GM12878 (cell line): ENCODE measurements around the gene EPHB2.

ENCODE experiments used
- YY1 ChIP-seq: IDR thresholded peaks from 2 replicates; pipeline ENCODE4 v1.6.1; 2011; ENCODE audit warnings: low read depth, mild to moderate bottlenecking, low read length
- TF ChIP-seq, protein P1 (sequence below): IDR thresholded peaks from 2 replicates; pipeline ENCODE4 v1.6.1; 2011; ENCODE audit warnings: low read depth, low read length, improper control_type of control experiment, borderline replicate concordance
- TF ChIP-seq, protein P2 (sequence below), 3 experiments: IDR thresholded peaks in 2 of 3; conservative IDR thresholded peaks in 1 of 3; 2 replicates each; pipeline ENCODE4 v1.5.1; 2011; ENCODE audit warnings: low read depth in 3 of 3, low read length in 3 of 3, mild to moderate bottlenecking in 3 of 3, control low read depth in 2 of 3, moderate library complexity in 2 of 3, inconsistent platforms in 1 of 3, mixed read lengths in 1 of 3; ENCODE audit not compliant: control insufficient read depth in 2 of 3, insufficient read depth in 1 of 3; ENCODE audit errors: extremely low read depth in 1 of 3
- TF ChIP-seq, protein P3 (sequence below): IDR thresholded peaks from 2 replicates; pipeline ENCODE4 v1.6.1; 2012; ENCODE audit warnings: low read depth, low read length, improper control_type of control experiment

DNA sequence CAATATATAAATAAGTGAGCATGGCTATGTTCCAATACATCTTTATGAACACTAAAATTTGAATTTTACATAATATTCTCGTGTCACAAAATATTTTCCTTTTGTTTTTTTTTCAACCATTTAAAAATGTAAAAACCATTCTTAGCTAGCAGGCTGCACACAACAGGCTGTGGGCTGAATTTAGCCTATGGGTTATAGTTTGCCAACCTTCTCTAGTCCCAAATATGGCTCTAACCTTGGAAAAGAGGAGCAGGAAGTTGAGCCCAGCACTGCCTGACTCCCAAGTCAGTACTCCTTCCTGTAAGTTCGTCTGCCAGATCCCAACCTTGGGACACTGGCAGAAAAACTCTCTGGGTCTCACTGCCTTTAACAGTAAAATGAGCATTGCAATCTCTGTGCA lies 44.2 kb upstream of the EPHB2 start:
- TF ChIP-seq, protein P1, sequence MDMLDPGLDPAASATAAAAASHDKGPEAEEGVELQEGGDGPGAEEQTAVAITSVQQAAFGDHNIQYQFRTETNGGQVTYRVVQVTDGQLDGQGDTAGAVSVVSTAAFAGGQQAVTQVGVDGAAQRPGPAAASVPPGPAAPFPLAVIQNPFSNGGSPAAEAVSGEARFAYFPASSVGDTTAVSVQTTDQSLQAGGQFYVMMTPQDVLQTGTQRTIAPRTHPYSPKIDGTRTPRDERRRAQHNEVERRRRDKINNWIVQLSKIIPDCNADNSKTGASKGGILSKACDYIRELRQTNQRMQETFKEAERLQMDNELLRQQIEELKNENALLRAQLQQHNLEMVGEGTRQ, result no peak
- TF ChIP-seq, protein P2, sequence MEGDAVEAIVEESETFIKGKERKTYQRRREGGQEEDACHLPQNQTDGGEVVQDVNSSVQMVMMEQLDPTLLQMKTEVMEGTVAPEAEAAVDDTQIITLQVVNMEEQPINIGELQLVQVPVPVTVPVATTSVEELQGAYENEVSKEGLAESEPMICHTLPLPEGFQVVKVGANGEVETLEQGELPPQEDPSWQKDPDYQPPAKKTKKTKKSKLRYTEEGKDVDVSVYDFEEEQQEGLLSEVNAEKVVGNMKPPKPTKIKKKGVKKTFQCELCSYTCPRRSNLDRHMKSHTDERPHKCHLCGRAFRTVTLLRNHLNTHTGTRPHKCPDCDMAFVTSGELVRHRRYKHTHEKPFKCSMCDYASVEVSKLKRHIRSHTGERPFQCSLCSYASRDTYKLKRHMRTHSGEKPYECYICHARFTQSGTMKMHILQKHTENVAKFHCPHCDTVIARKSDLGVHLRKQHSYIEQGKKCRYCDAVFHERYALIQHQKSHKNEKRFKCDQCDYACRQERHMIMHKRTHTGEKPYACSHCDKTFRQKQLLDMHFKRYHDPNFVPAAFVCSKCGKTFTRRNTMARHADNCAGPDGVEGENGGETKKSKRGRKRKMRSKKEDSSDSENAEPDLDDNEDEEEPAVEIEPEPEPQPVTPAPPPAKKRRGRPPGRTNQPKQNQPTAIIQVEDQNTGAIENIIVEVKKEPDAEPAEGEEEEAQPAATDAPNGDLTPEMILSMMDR (IDR thresholded peaks at IDR 0.05 in 2 of 3, conservative IDR thresholded peaks at IDR 0.05 in 1 of 3; ENCODE audit: control insufficient read depth in 2 of 3, extremely low read depth in 1 of 3, insufficient read depth in 1 of 3, low read depth in 3 of 3, low read length in 3 of 3), result no peak
- TF ChIP-seq, protein P3, sequence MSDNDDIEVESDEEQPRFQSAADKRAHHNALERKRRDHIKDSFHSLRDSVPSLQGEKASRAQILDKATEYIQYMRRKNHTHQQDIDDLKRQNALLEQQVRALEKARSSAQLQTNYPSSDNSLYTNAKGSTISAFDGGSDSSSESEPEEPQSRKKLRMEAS, result no peak
- no peak for TF ChIP-seq YY1
